H1 (cell line): ENCODE measurements around the gene PLXND1. TPM values are rescaled to one million over a fixed set of nuclear protein-coding genes. Genes with fewer than 3 reads are reported as not detected.

Source experiments
- CTCF ChIA-PET: fragments of 300-600 bp; sonication (Branson Sonifier 250); formaldehyde crosslinking; loops from one replicate; lab custom pipeline; 2021; ENCODE audit not compliant: partially characterized antibody; lab: Charles Lee
- POLR2A ChIA-PET: fragments of 300-600 bp; sonication (Branson Sonifier 250); formaldehyde crosslinking; loops from one replicate; lab custom pipeline; 2021; ENCODE audit warnings: inconsistent platforms; ENCODE audit not compliant: partially characterized antibody; lab: Charles Lee
- DNase-seq, 2 experiments: peaks; one replicate each; pipeline versions ENCODE4 v3.0.0 to v3.0.0-alpha.2; 2010 to 2022; ENCODE audit warnings: low spot score in 2 of 2, low read depth in 1 of 2, mixed read lengths in 1 of 2
- FAIRE-seq: peaks from 2 replicates; lab custom pipeline; 2011; peaks lifted over from hg19 to GRCh38; lab: Jason Lieb, UNC
- H2AFZ ChIP-seq: 2 replicates; pipeline ENCODE4 v1.8.1; 2012; ENCODE audit warnings: low read length, inconsistent platforms
- H2AK5ac ChIP-seq: 2 replicates; pipeline ENCODE4 v1.6.1; 2013; ENCODE audit warnings: low read depth, low read length
- H2BK120ac ChIP-seq: replicated peaks from 2 replicates; pipeline ENCODE3; 2013; ENCODE audit warnings: low read depth, low read length, inconsistent platforms
- H2BK12ac ChIP-seq: 2 replicates; pipeline ENCODE4 v1.6.1; 2013; ENCODE audit warnings: low read depth, low read length
- H2BK15ac ChIP-seq: 2 replicates; pipeline ENCODE4 v1.6.1; 2013; ENCODE audit warnings: low read length
- H2BK20ac ChIP-seq: 2 replicates; pipeline ENCODE4 v1.6.1; 2013; ENCODE audit warnings: low read length
- H2BK5ac ChIP-seq: 2 replicates; pipeline ENCODE4 v1.6.1; 2013; ENCODE audit warnings: low read depth, low read length
- H3K14ac ChIP-seq: 2 replicates; pipeline ENCODE4 v1.6.1; 2013; ENCODE audit warnings: inconsistent platforms; ENCODE audit not compliant: insufficient read length
- H3K18ac ChIP-seq: 2 replicates; pipeline ENCODE4 v1.6.1; 2013; ENCODE audit warnings: low read length; ENCODE audit errors: extremely low read depth
- H3K23ac ChIP-seq: 2 replicates; pipeline ENCODE4 v1.6.1; 2013; ENCODE audit warnings: inconsistent platforms; ENCODE audit not compliant: insufficient read length
- H3K23me2 ChIP-seq: 2 replicates; pipeline ENCODE4 v1.6.1; 2013; ENCODE audit warnings: low read depth, low read length
- H3K27ac ChIP-seq: 2 replicates; pipeline ENCODE4 v1.6.1; 2011; ENCODE audit warnings: low read depth, low read length, inconsistent platforms
- H3K27me3 ChIP-seq, 4 experiments: replicated peaks in 1 of 4; 1 replicate in 1 of 4; 2 replicates in 3 of 4; pipeline versions ENCODE4 v1.6.1 to v1.8.1; 2011 to 2013; ENCODE audit warnings: low read length in 3 of 4, mild to moderate bottlenecking in 3 of 4, inconsistent platforms in 2 of 4, mixed read lengths in 2 of 4, moderate library complexity in 1 of 4; ENCODE audit not compliant: control insufficient read depth in 3 of 4, insufficient read depth in 3 of 4; ENCODE audit errors: extremely low read depth in 1 of 4
- H3K36me3 ChIP-seq, 4 experiments: 2 replicates each; pipeline versions ENCODE4 v1.6.1 to v1.8.1; 2011 to 2013; ENCODE audit warnings: mild to moderate bottlenecking in 4 of 4, low read length in 3 of 4, moderate library complexity in 2 of 4, control low read depth in 1 of 4, inconsistent platforms in 1 of 4; ENCODE audit not compliant: insufficient read depth in 4 of 4, control insufficient read depth in 2 of 4
- H3K4ac ChIP-seq: replicated peaks from 2 replicates; pipeline ENCODE3; 2013; ENCODE audit warnings: low read length, low read depth, mixed read lengths, inconsistent platforms; ENCODE audit not compliant: insufficient read length
- H3K4me1 ChIP-seq, 4 experiments: replicated peaks in 1 of 4; 1 replicate in 1 of 4; 2 replicates in 3 of 4; pipeline versions ENCODE4 v1.6.1 to v1.8.1; 2011 to 2013; ENCODE audit warnings: low read length in 3 of 4, inconsistent platforms in 2 of 4, mixed read lengths in 1 of 4; ENCODE audit not compliant: insufficient read depth in 4 of 4, control insufficient read depth in 3 of 4
- H3K4me2 ChIP-seq, 2 experiments: 2 replicates each; pipeline versions ENCODE4 v1.6.1 to v1.8.1; 2011 to 2013; ENCODE audit warnings: low read depth in 2 of 2, low read length in 2 of 2, control low read depth in 1 of 2, inconsistent platforms in 1 of 2, mild to moderate bottlenecking in 1 of 2; ENCODE audit not compliant: insufficient read depth in 1 of 2
- H3K4me3 ChIP-seq, 4 experiments: fragments of 200-600, 300-600 bp in 1 of 4; sonication (generic), shearing (Covaris generic), sonication (Bioruptor Twin) in 1 of 4; 2 replicates each; pipeline versions ENCODE4 v1.5.1 to v1.8.1; 2011 to 2016; ENCODE audit warnings: low read length in 4 of 4, low read depth in 3 of 4, control low read depth in 2 of 4, inconsistent platforms in 2 of 4, mild to moderate bottlenecking in 2 of 4, mixed read lengths in 1 of 4, moderate library complexity in 1 of 4; ENCODE audit not compliant: insufficient read depth in 2 of 4; ENCODE audit errors: extremely low read depth in 1 of 4
- H3K56ac ChIP-seq: replicated peaks from 2 replicates; pipeline ENCODE3; 2013; ENCODE audit warnings: low read depth, mild to moderate bottlenecking, mixed read lengths, low read length, inconsistent platforms; ENCODE audit not compliant: insufficient read length
- H3K79me1 ChIP-seq: 2 replicates; pipeline ENCODE4 v1.6.1; 2013; ENCODE audit warnings: low read depth, low read length, control low read depth
- H3K79me2 ChIP-seq, 2 experiments: 2 replicates each; pipeline versions ENCODE4 v1.6.1 to v1.8.1; 2012 to 2013; ENCODE audit warnings: low read length in 2 of 2, mild to moderate bottlenecking in 2 of 2, inconsistent platforms in 1 of 2; ENCODE audit not compliant: insufficient read depth in 2 of 2, control insufficient read depth in 1 of 2
- H3K9ac ChIP-seq, 4 experiments: replicated peaks in 1 of 4; 1 replicate in 1 of 4; 2 replicates in 3 of 4; pipeline versions ENCODE4 v1.6.1 to v1.8.1; 2011 to 2013; ENCODE audit warnings: low read depth in 3 of 4, low read length in 3 of 4, control low read depth in 2 of 4, mild to moderate bottlenecking in 2 of 4, moderate library complexity in 2 of 4, inconsistent platforms in 1 of 4; ENCODE audit errors: extremely low read depth in 1 of 4
- H3K9me3 ChIP-seq, 2 experiments: 2 replicates each; pipeline versions ENCODE4 v1.6.1 to v1.8.1; 2012 to 2013; ENCODE audit warnings: mild to moderate bottlenecking in 2 of 2, moderate library complexity in 2 of 2, control low read depth in 1 of 2, inconsistent platforms in 1 of 2, low read depth in 1 of 2, low read length in 1 of 2, mixed read lengths in 1 of 2; ENCODE audit not compliant: insufficient read depth in 2 of 2
- H4K20me1 ChIP-seq, 2 experiments: replicated peaks in 1 of 2; 2 replicates each; pipeline versions ENCODE3 to v1.8.1; 2011 to 2013; ENCODE audit warnings: inconsistent platforms in 2 of 2, low read length in 2 of 2, mild to moderate bottlenecking in 1 of 2; ENCODE audit not compliant: insufficient read depth in 2 of 2, control insufficient read depth in 1 of 2
- H4K5ac ChIP-seq: 2 replicates; pipeline ENCODE4 v1.6.1; 2013; ENCODE audit warnings: low read length, low read depth, mixed read lengths, inconsistent platforms; ENCODE audit not compliant: insufficient read length
- H4K8ac ChIP-seq: 2 replicates; pipeline ENCODE4 v1.8.0; 2013; ENCODE audit warnings: mild to moderate bottlenecking, moderate library complexity, low read length, inconsistent platforms; ENCODE audit not compliant: insufficient read depth; ENCODE audit errors: extremely low read depth
- H4K91ac ChIP-seq: replicated peaks from 2 replicates; pipeline ENCODE3; 2013; ENCODE audit warnings: low read length, mixed read lengths, inconsistent platforms; ENCODE audit not compliant: insufficient read length
- CBX8 ChIP-seq: fragments of 300-800, 300-1000 bp; sonication (generic); IDR thresholded peaks from 2 replicates; pipeline ENCODE4 v1.7.1; 2016; ENCODE audit warnings: low read depth, low read length, borderline replicate concordance
- HDAC2 ChIP-seq, 2 experiments: fragments of 300-600 bp in 1 of 2; sonication (generic) in 1 of 2; IDR thresholded peaks; 2 replicates each; pipeline ENCODE4 v1.6.1; 2011 to 2012; ENCODE audit warnings: low read depth in 2 of 2, low read length in 2 of 2, mild to moderate bottlenecking in 2 of 2, moderate library complexity in 2 of 2, borderline replicate concordance in 1 of 2, inconsistent platforms in 1 of 2
- RBBP5 ChIP-seq: IDR thresholded peaks from 2 replicates; pipeline ENCODE4 v1.7.1; 2012; ENCODE audit warnings: low read depth, mild to moderate bottlenecking, inconsistent platforms, low read length, moderate library complexity, borderline replicate concordance
- RFX5 ChIP-seq: IDR thresholded peaks from 2 replicates; pipeline ENCODE4 v1.6.1; 2011; ENCODE audit warnings: low read depth, low read length, improper control_type of control experiment, borderline replicate concordance
- WGBS, 2 experiments: shearing (Covaris generic) in 1 of 2; methylation state at CpG; one replicate each; pipeline versions ENCODE4 v1.1.6 to v1.1.7; 2013 to 2015; ENCODE audit warnings: low lambda C conversion rate in 2 of 2, mixed read lengths in 2 of 2, inconsistent platforms in 1 of 2, low coverage in 1 of 2, missing lambda C conversion rate in 1 of 2; ENCODE audit not compliant: insufficient replicate concordance in 2 of 2, insufficient coverage in 1 of 2, insufficient read length in 1 of 2; ENCODE audit errors: extremely low coverage in 1 of 2, missing lambda C conversion rate in 1 of 2; 5-methylcytosine and 5-hydroxymethylcytosine counted together
- polyA plus RNA-seq, 7 experiments: library from polyadenylated mRNA; depleted of rRNA in 3 of 7; stranded (reverse) in 5 of 7; unstranded in 2 of 7; fragments of >200 nt in 5 of 7; fragments of 200-250 nt in 2 of 7; gene quantifications; 1 replicate in 5 of 7; 2 replicates in 1 of 7; 4 replicates in 1 of 7; pipeline versions ENCODE4 v1.2.1 to v1.2.3, GENCODE V29; 2011 to 2013; ENCODE audit warnings: missing spikeins in 2 of 7, mixed read lengths in 2 of 7
- total RNA-seq: library from RNA; stranded (reverse); fragmentation: NEBNext Ultra II Directional; extraction: Animal tissue kit (Norgen Biotek cat#: 25700); gene quantifications from 2 replicates; pipeline ENCODE4 v1.2.1, GENCODE V29; 2021

The PLXND1 gene
- total and polyA plus RNA-seq, 2 of the 8 experiments (the other 6 are each of a cell fraction or from before 2014, with no cell fraction given): 17.7 to 66.4 TPM

DNA sequence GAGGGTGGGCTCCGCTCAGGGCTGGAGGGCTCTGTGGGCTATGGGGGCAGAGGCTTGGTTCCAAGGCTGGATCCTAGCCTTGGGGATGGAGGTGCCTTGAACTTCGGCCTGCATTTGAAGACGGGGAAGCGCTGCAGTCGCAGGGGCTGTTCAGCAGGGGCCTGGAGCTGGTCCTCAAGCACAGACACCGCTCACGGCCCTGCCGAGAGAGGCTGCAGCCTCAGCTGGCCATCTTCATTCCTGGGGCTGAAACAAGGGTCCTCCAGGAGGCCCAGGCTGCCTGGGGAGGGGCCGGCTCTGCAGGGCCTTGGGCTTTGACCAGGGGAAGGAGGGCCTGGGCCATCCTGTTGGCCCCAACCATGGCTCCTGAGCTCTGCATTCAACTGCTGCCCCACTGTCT lies 25.6 kb upstream of the PLXND1 start:
- WGBS, 2 experiments: 86% methylated on average over 9 of the region's 9 CpGs; no CpG with 5 or more reads in 1 of the 2 experiments
- Histone ChIP-seq H3K56ac (no peak overlapping the region), H4K91ac (no peak overlapping the region), H4K8ac (no peak overlapping the region), H3K27me3 (no peaks in the 10 kb centered on the region), H3K14ac (no peak overlapping the region), H3K23ac (no peak overlapping the region), H4K20me1 (no peaks in the 10 kb centered on the region), H3K9ac (no peak overlapping the region), H2BK12ac (no peak overlapping the region), H3K4me3 (no peak overlapping the region), H3K27ac (no peak overlapping the region), H3K4me2 (no peak overlapping the region), H2BK5ac (no peak overlapping the region), H3K79me2 (no peaks in the 10 kb centered on the region), H2AK5ac (no peak overlapping the region), H3K79me1 (no peaks in the 10 kb centered on the region), H3K4ac (peak overlapping the region; percentile 79), H3K23me2 (peaks cover 4% of the 10 kb centered on the region), H4K5ac (no peak overlapping the region), H2BK15ac (no peak overlapping the region), H3K18ac (no peak overlapping the region; the same call in 1 of the 2 replicates), H3K36me3 (no peaks in the 10 kb centered on the region), H2BK120ac (no peak overlapping the region), H2BK20ac (no peak overlapping the region), H2AFZ (no peak overlapping the region), H3K4me1 (no peaks in the 10 kb centered on the region), H3K9me3 (no peaks in the 10 kb centered on the region; a peak in 1 of 4 replicates)
- no peak for DNase-seq
- ChIA-PET POLR2A (interaction anchor here (0.6 kb wide), 1 partner anchor 199 kb away, joined by 3 read pairs; no protein-coding TSS in a partner anchor), CTCF (interaction anchor here (0.7 to 10.7 kb wide), 9 partner anchors 11 to 302 kb away, joined by 3 to 149 read pairs (median 4); no protein-coding TSS in a partner anchor)
- FAIRE-seq: no peak
- no peak for TF ChIP-seq HDAC2 (IDR thresholded peaks at IDR 0.05; ENCODE audit: borderline replicate concordance in 1 of 2, low read depth in 2 of 2, low read length in 2 of 2)
- no peak for TF ChIP-seq RFX5
- no peak for TF ChIP-seq CBX8
- no peak for TF ChIP-seq RBBP5
